K562 (cell line): ENCODE measurements around the gene SNAPC3. TPM values are rescaled to one million over a fixed set of nuclear protein-coding genes. Genes with fewer than 3 reads are reported as not detected.

Experiments used
- CHCHD3 ChIP-seq: fragments of 250-450 bp; sonication (Bioruptor Pico); IDR thresholded peaks from 2 replicates; pipeline ENCODE4 v2.1.2; 2022; ENCODE audit warnings: mild to moderate bottlenecking
- ERF ChIP-seq: fragments of 450-650 bp; formaldehyde crosslinking; IDR thresholded peaks from 2 replicates; pipeline ENCODE4 v1.4.0; 2020; ENCODE audit warnings: mild to moderate bottlenecking, mixed read lengths
- FOXM1 ChIP-seq, 2 experiments: fragments of 450-650 bp in 1 of 2; sonication (generic) in 1 of 2; formaldehyde crosslinking in 1 of 2; IDR thresholded peaks; 2 replicates each; pipeline versions ENCODE4 v1.6.1 to v1.9.0; 2017 to 2022; ENCODE audit warnings: low read depth in 2 of 2, mild to moderate bottlenecking in 2 of 2, missing genetic modification reagents in 1 of 2, moderate library complexity in 1 of 2
- NR4A1 ChIP-seq, 2 experiments: fragments of 250-450 bp in 1 of 2; fragments of 450-650 bp in 1 of 2; sonication (Bioruptor Pico) in 1 of 2; IDR thresholded peaks; 2 replicates each; pipeline versions ENCODE4 v1.4.0 to v1.6.1; 2016 to 2020; ENCODE audit warnings: mild to moderate bottlenecking in 2 of 2, missing compliant biosample characterization in 1 of 2, missing genetic modification characterization in 1 of 2, moderate library complexity in 1 of 2
- SAFB ChIP-seq: fragments of 200-400 bp; formaldehyde crosslinking; IDR thresholded peaks from 2 replicates; pipeline ENCODE4 v1.6.1; 2017; ENCODE audit warnings: low read depth, low read length, borderline replicate concordance
- XRCC3 ChIP-seq: fragments of 450-650 bp; IDR thresholded peaks from 2 replicates; pipeline ENCODE4 v1.6.1; 2017; ENCODE audit warnings: mild to moderate bottlenecking, moderate library complexity
- ZNF436 ChIP-seq: fragments of 250-450, 450-650 bp; sonication (Bioruptor Pico); formaldehyde crosslinking; IDR thresholded peaks from 2 replicates; pipeline ENCODE4 v1.7.0; 2020; ENCODE audit warnings: mild to moderate bottlenecking
- polyA plus RNA-seq, 8 experiments: library from polyadenylated mRNA; depleted of rRNA in 4 of 8; stranded (reverse) in 5 of 8; unstranded in 3 of 8; fragments of >200 nt; fragmentation: Nextera tagmentation in 2 of 8; fragmentation: Illumina TruSeq in 1 of 8; extraction: Ambion mirVana in 2 of 8; extraction: Trizol in 1 of 8; gene quantifications; 2 replicates each; pipeline versions ENCODE4 v1.2.1 to v1.2.3, GENCODE V29; 2011 to 2014; ENCODE audit warnings: inconsistent platforms in 1 of 8, missing spikeins in 1 of 8
- total RNA-seq, 7 experiments: library from RNA; depleted of rRNA in 6 of 7; stranded (reverse); fragments of >200 nt in 6 of 7; fragmentation: Illumina TruSeq in 2 of 7; extraction: Trizol in 2 of 7; gene quantifications; 2 replicates each; pipeline versions ENCODE4 v1.2.1 to v1.2.3, GENCODE V29; 2011 to 2021; ENCODE audit warnings: low replicate concordance in 1 of 7
- TF ChIP-seq, protein P1 (sequence below): fragments of 250-450 bp; sonication (Bioruptor Pico); IDR thresholded peaks from 2 replicates; pipeline ENCODE4 v1.4.0; 2020

SNAPC3 gene
- total and polyA plus RNA-seq, 9 of the 15 experiments (the other 6 are each of a cell fraction or from before 2014, with no cell fraction given): 2.3 to 38.9 (median 19.8) TPM

DNA sequence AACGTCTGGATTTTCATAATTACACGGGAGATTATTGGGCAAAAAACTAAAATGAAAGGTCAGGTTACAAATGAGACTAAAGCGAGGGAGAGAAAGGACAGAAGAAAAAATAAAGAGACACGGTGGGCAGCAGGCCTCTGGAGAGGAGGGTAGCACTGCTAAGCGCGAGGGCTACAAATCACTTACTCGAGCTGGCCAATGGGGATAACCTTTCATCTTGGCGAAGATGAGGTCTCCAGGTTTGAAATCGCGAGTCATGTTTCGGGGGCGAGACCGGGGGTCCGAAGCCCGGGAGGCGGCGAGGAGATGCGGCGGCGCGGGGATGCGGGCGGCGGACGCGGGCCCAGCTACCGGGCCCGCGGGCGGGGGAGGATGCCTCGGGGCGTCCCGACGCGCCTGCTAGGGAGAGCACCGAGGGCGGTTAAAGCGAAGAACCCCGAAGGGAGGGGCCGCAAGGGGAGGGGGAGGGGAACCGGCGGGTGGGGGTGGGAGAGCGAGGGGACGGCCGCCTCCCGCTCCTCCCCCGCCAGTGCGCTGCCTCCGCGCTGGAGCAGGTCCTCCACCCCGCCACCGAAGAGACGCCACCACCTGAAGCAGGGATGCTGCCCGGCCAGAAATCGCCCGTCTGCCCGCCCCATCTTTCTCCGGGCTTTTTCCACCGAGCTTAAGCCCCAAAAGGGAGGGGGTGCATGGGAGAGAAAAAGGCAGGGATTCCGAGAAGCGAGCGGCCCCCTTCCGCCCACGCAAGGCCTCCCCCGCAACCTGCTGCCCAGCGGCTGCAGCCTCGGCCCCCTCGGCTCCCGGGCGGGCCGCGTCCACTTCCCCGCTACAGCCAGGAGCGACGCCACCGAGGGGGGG lies 87.5 kb downstream of the SNAPC3 start (continued):
- TF ChIP-seq ZNF436 (CRISPR knock-in tag) (no peak), NR4A1 (CRISPR knock-in tag; IDR thresholded peaks at IDR 0.05) (no peak), NR4A1 (tag; IDR thresholded peaks at IDR 0.05) (0 out of 2 replicates have a peak, but pooled peaks have one; percentile 25), ERF (CRISPR knock-in tag) (no peak), CHCHD3 (CRISPR knock-in tag) (no peak), XRCC3 (no peak), SAFB (no peak), FOXM1 (IDR thresholded peaks at IDR 0.05; ENCODE audit: low read depth) (no peak), FOXM1 (CRISPR knock-in tag; IDR thresholded peaks at IDR 0.05; ENCODE audit: low read depth) (0 out of 2 replicates have a peak, but pooled peaks have one; percentile 38)
- TF ChIP-seq, protein P1, sequence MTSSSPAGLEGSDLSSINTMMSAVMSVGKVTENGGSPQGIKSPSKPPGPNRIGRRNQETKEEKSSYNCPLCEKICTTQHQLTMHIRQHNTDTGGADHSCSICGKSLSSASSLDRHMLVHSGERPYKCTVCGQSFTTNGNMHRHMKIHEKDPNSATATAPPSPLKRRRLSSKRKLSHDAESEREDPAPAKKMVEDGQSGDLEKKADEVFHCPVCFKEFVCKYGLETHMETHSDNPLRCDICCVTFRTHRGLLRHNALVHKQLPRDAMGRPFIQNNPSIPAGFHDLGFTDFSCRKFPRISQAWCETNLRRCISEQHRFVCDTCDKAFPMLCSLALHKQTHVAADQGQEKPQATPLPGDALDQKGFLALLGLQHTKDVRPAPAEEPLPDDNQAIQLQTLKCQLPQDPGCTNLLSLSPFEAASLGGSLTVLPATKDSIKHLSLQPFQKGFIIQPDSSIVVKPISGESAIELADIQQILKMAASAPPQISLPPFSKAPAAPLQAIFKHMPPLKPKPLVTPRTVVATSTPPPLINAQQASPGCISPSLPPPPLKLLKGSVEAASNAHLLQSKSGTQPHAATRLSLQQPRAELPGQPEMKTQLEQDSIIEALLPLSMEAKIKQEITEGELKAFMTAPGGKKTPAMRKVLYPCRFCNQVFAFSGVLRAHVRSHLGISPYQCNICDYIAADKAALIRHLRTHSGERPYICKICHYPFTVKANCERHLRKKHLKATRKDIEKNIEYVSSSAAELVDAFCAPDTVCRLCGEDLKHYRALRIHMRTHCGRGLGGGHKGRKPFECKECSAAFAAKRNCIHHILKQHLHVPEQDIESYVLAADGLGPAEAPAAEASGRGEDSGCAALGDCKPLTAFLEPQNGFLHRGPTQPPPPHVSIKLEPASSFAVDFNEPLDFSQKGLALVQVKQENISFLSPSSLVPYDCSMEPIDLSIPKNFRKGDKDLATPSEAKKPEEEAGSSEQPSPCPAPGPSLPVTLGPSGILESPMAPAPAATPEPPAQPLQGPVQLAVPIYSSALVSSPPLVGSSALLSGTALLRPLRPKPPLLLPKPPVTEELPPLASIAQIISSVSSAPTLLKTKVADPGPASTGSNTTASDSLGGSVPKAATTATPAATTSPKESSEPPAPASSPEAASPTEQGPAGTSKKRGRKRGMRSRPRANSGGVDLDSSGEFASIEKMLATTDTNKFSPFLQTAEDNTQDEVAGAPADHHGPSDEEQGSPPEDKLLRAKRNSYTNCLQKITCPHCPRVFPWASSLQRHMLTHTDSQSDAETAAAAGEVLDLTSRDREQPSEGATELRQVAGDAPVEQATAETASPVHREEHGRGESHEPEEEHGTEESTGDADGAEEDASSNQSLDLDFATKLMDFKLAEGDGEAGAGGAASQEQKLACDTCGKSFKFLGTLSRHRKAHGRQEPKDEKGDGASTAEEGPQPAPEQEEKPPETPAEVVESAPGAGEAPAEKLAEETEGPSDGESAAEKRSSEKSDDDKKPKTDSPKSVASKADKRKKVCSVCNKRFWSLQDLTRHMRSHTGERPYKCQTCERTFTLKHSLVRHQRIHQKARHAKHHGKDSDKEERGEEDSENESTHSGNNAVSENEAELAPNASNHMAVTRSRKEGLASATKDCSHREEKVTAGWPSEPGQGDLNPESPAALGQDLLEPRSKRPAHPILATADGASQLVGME (CRISPR knock-in tag): no peak
